IMR-90 (cell line): ENCODE data around the gene TMEM176B. TPM values are rescaled to one million over a fixed set of nuclear protein-coding genes. Genes with fewer than 3 reads are reported as not detected.

ENCODE experiments used
- ATAC-seq: fragments of 200-7000 bp; cut with Tn5 transposase; 2 replicates; pipeline ENCODE4 v1.9.1; 2020; ENCODE audit warnings: low read depth, mild to moderate bottlenecking, moderate library complexity
- BruUV-seq: library from RNA; stranded (reverse); fragments of 400-500 nt; replicated peaks from 2 replicates; lab custom pipeline; 2021; lab: Mats Ljungman, UMichigan
- CTCF ChIA-PET: fragments of 300-600 bp; formaldehyde crosslinking; extraction: SDS; loops from one replicate; lab custom pipeline; 2021; ENCODE audit warnings: antibody characterized with exemption; lab: Yijun Ruan, JAX
- POLR2A ChIA-PET: fragments of 300-600 bp; sonication (Branson Sonifier 250); formaldehyde crosslinking; loops from one replicate; lab custom pipeline; 2022; ENCODE audit warnings: antibody characterized with exemption; ENCODE audit not compliant: unreplicated experiment; lab: Charles Lee
- DNase-seq: peaks from one replicate; pipeline ENCODE4 v3.0.0; 2013
- H2AFZ ChIP-seq: replicated peaks from 2 replicates; pipeline ENCODE3; 2013; ENCODE audit warnings: low read length, mild to moderate bottlenecking; ENCODE audit not compliant: poor library complexity
- H2AK5ac ChIP-seq: 2 replicates; pipeline ENCODE4 v1.6.1; 2013; ENCODE audit warnings: low read depth, low read length, inconsistent platforms
- H2AK9ac ChIP-seq: replicated peaks from 2 replicates; pipeline ENCODE3; 2013; ENCODE audit warnings: mild to moderate bottlenecking, low read depth, low read length, moderate library complexity; ENCODE audit not compliant: poor library complexity
- H2BK120ac ChIP-seq: 2 replicates; pipeline ENCODE4 v1.6.1; 2013; ENCODE audit warnings: low read depth, low read length, inconsistent platforms
- H2BK15ac ChIP-seq: 3 replicates; pipeline ENCODE4 v1.6.1; 2013; ENCODE audit warnings: low read depth, low read length, inconsistent platforms
- H2BK20ac ChIP-seq: 2 replicates; pipeline ENCODE4 v1.6.1; 2013; ENCODE audit warnings: low read depth, mild to moderate bottlenecking, inconsistent platforms, low read length, moderate library complexity
- H2BK5ac ChIP-seq: 2 replicates; pipeline ENCODE4 v1.6.1; 2013; ENCODE audit warnings: mild to moderate bottlenecking, low read depth, low read length, inconsistent platforms; ENCODE audit not compliant: poor library complexity, severe bottlenecking
- H3K14ac ChIP-seq: replicated peaks from 2 replicates; pipeline ENCODE4 v1.6.1; 2013; ENCODE audit warnings: low read depth, low read length, inconsistent platforms
- H3K18ac ChIP-seq: 2 replicates; pipeline ENCODE4 v1.6.1; 2013; ENCODE audit warnings: low read depth, low read length, control low read depth
- H3K23ac ChIP-seq: 2 replicates; pipeline ENCODE4 v1.6.1; 2013; ENCODE audit warnings: low read depth, low read length, inconsistent platforms
- H3K27ac ChIP-seq: 2 replicates; pipeline ENCODE4 v1.5.1; 2013; ENCODE audit warnings: mild to moderate bottlenecking, control low read depth, low read length; ENCODE audit not compliant: insufficient read depth
- H3K27me3 ChIP-seq: 2 replicates; pipeline ENCODE4 v1.6.1; 2013; ENCODE audit warnings: low read length; ENCODE audit not compliant: control insufficient read depth, insufficient read depth
- H3K36me3 ChIP-seq: 2 replicates; pipeline ENCODE4 v1.6.1; 2013; ENCODE audit warnings: low read length, mixed read lengths; ENCODE audit not compliant: control insufficient read depth, insufficient read depth
- H3K4ac ChIP-seq: 2 replicates; pipeline ENCODE4 v1.6.1; 2013; ENCODE audit warnings: low read depth, low read length, inconsistent platforms
- H3K4me1 ChIP-seq: 2 replicates; pipeline ENCODE4 v1.6.1; 2013; ENCODE audit warnings: low read length, mixed read lengths; ENCODE audit not compliant: control insufficient read depth, insufficient read depth
- H3K4me2 ChIP-seq: 2 replicates; pipeline ENCODE4 v1.6.1; 2013; ENCODE audit warnings: low read depth, mild to moderate bottlenecking, control low read depth, low read length, moderate library complexity
- H3K4me3 ChIP-seq: 2 replicates; pipeline ENCODE4 v1.5.1; 2013; ENCODE audit warnings: low read depth, mild to moderate bottlenecking, control low read depth, low read length, moderate library complexity; ENCODE audit not compliant: insufficient read depth
- H3K56ac ChIP-seq: 2 replicates; pipeline ENCODE4 v1.6.1; 2013; ENCODE audit warnings: low read length, inconsistent platforms; ENCODE audit not compliant: insufficient read depth; ENCODE audit errors: extremely low read depth
- H3K79me1 ChIP-seq, 2 experiments: 2 replicates each; pipeline ENCODE4 v1.6.1; 2013; ENCODE audit warnings: low read length in 2 of 2, inconsistent platforms in 1 of 2, low read depth in 1 of 2
- H3K9ac ChIP-seq: 2 replicates; pipeline ENCODE4 v1.6.1; 2013; ENCODE audit warnings: low read depth, low read length, control low read depth
- H3K9me1 ChIP-seq: 2 replicates; pipeline ENCODE4 v1.6.1; 2013; ENCODE audit warnings: low read length, inconsistent platforms; ENCODE audit not compliant: insufficient read depth
- H3K9me3 ChIP-seq: 2 replicates; pipeline ENCODE4 v1.6.1; 2013; ENCODE audit warnings: low read length; ENCODE audit not compliant: control insufficient read depth, insufficient read depth
- H4K20me1 ChIP-seq: 2 replicates; pipeline ENCODE4 v1.6.1; 2013; ENCODE audit warnings: low read length, inconsistent platforms; ENCODE audit not compliant: insufficient read depth
- H4K5ac ChIP-seq: 2 replicates; pipeline ENCODE4 v1.6.1; 2013; ENCODE audit warnings: mild to moderate bottlenecking, low read depth, low read length, control low read depth
- H4K8ac ChIP-seq, 2 experiments: 2 replicates each; pipeline ENCODE4 v1.6.1; 2013; ENCODE audit warnings: low read depth in 2 of 2, low read length in 2 of 2, control low read depth in 1 of 2, inconsistent platforms in 1 of 2
- H4K91ac ChIP-seq: 2 replicates; pipeline ENCODE4 v1.6.1; 2013; ENCODE audit warnings: low read depth, low read length, inconsistent platforms; ENCODE audit not compliant: insufficient read depth
- BHLHE40 ChIP-seq: fragments of 150-350 bp; IDR thresholded peaks from 2 replicates; pipeline ENCODE4 v1.6.1; 2016; ENCODE audit warnings: mild to moderate bottlenecking, low read depth, low read length
- ELK1 ChIP-seq: fragments of 150-350 bp; IDR thresholded peaks from 2 replicates; pipeline ENCODE4 v1.6.1; 2016; ENCODE audit warnings: low read depth, mild to moderate bottlenecking, low read length, moderate library complexity, borderline replicate concordance
- FOS ChIP-seq: fragments of 150-350 bp; IDR thresholded peaks from 2 replicates; pipeline ENCODE4 v1.6.1; 2016; ENCODE audit warnings: low read depth, low read length
- MAFK ChIP-seq: IDR thresholded peaks from 2 replicates; pipeline ENCODE4 v1.6.1; 2012; ENCODE audit warnings: low read depth, low read length, improper control_type of control experiment
- POLR2A ChIP-seq: IDR thresholded peaks from 2 replicates; pipeline ENCODE4 v1.6.1; 2012; ENCODE audit warnings: mild to moderate bottlenecking, low read depth, low read length
- RCOR1 ChIP-seq: IDR thresholded peaks from 2 replicates; pipeline ENCODE4 v1.6.1; 2012; ENCODE audit warnings: mild to moderate bottlenecking, low read length, improper control_type of control experiment; ENCODE audit not compliant: insufficient replicate concordance
- USF2 ChIP-seq: fragments of 150-350 bp; IDR thresholded peaks from 2 replicates; pipeline ENCODE4 v1.6.1; 2017; ENCODE audit warnings: mild to moderate bottlenecking, antibody characterized with exemption, low read length, low read depth
- dilution Hi-C: fragments of 300-500 bp; cut with HindIII; formaldehyde crosslinking; loops from one replicate; pipeline ENCODE4 v1.14.3; 2018; ENCODE audit warnings: low sequenced_read_pairs; ENCODE audit not compliant: unreplicated experiment
- in situ Hi-C: fragments of 300-500 bp; cut with MboI; formaldehyde crosslinking; loops from 3 replicates; pipeline ENCODE4 v1.14.3; 2019; ENCODE audit warnings: low sequenced_read_pairs, inconsistent platforms, mixed read lengths
- intact Hi-C: fragments of 100-400 bp; cut with micrococcal nuclease; formaldehyde crosslinking; loops from 2 replicates; pipeline ENCODE4 v1.10.0; 2022
- polyA plus RNA-seq, 3 experiments: library from polyadenylated mRNA; depleted of rRNA; stranded (reverse); fragments of >200 nt; gene quantifications; 2 replicates each; pipeline ENCODE4 v1.2.3, GENCODE V29; 2012; ENCODE audit warnings: low replicate concordance in 1 of 3
- total RNA-seq: library from RNA; depleted of rRNA; stranded (reverse); fragments of >200 nt; gene quantifications from 2 replicates; pipeline ENCODE4 v1.2.3, GENCODE V29; 2012

Gene TMEM176B
- total and polyA plus RNA-seq, 2 of the 4 experiments (the other 2 are of a cell fraction) = not detected

GRCh38 chr7:150766334-150766709 lies 33.8 kb downstream of the TMEM176B start:
- Histone ChIP-seq H3K79me1 (no peaks in the 10 kb centered on the region), H2AFZ (no peak overlapping the region), H3K4me1 (no peaks in the 10 kb centered on the region), H3K9me3 (no peaks in the 10 kb centered on the region), H3K9ac (no peak overlapping the region), H2AK5ac (no peak overlapping the region), H4K20me1 (no peaks in the 10 kb centered on the region), H2BK15ac (no peak overlapping the region), H3K4ac (no peak overlapping the region), H3K27ac (no peak overlapping the region), H3K18ac (no peak overlapping the region), H3K9me1 (no peaks in the 10 kb centered on the region), H3K23ac (no peak overlapping the region), H3K36me3 (peaks cover 5% of the 10 kb centered on the region; the same call in 1 of the 2 replicates), H4K91ac (no peak overlapping the region), H4K5ac (no peak overlapping the region), H3K4me3 (no peak overlapping the region), H2BK5ac (no peak overlapping the region), H3K27me3 (no peaks in the 10 kb centered on the region), H2BK120ac (no peak overlapping the region), H3K14ac (no peak overlapping the region), H2AK9ac (no peak overlapping the region), H3K56ac (no peak overlapping the region), H2BK20ac (no peak overlapping the region), H4K8ac (no peak overlapping the region), H3K4me2 (no peak overlapping the region)
- DNase-seq (no peak), ATAC-seq (no peak)
- TF ChIP-seq ELK1 (no peak), RCOR1 (no peak), FOS (no peak), POLR2A (no peak), BHLHE40 (no peak), MAFK (no peak), USF2 (no peak)
- BruUV-seq = no TSS peak
- ChIA-PET POLR2A (no interaction called here), CTCF (no interaction called here)
- dilution Hi-C loops = no loop called here
- intact Hi-C loops = no loop called here
- in situ Hi-C loops = no loop called here
